CD4-positive, alpha-beta T cell treated with Interleukin-21 for 1 hour (primary cell): ENCODE results near the gene BNC2.
"Not testable (repeated sequence)": the region's sequence is repeated elsewhere in the genome, so short reads cannot be mapped to it uniquely, and the experiment has no call there.

Experiments
- DNase-seq: peaks from one replicate; pipeline ENCODE4 v3.0.0-alpha.2; 2020

The BNC2 gene

GRCh38 chr9:16480584-16480983 lies 389.9 kb downstream of the BNC2 start:
- not testable (repeated sequence) for DNase-seq

- no peak for DNase-seq
Measured at GRCh38 chr9:16475996-16476395, 394.5 kb downstream of the BNC2 start.

GRCh38 chr9:16475257-16475656 lies 395.2 kb downstream of the BNC2 start:
- no peak for DNase-seq

- no peak for DNase-seq
Measured at GRCh38 chr9:16469184-16469583, 401.3 kb downstream of the BNC2 start.

GRCh38 chr9:16461851-16462250 lies 408.6 kb downstream of the BNC2 start:
- no peak for DNase-seq

- DNase-seq: no peak
Measured at GRCh38 chr9:16461137-16461840, 409.2 kb downstream of the BNC2 start.

- no peak for DNase-seq
Measured at GRCh38 chr9:16460696-16461095, 409.8 kb downstream of the BNC2 start.

GRCh38 chr9:16459421-16460148 lies 410.9 kb downstream of the BNC2 start:
- no peak for DNase-seq

- DNase-seq: no peak
Measured at GRCh38 chr9:16458696-16459420, 411.6 kb downstream of the BNC2 start.

- DNase-seq: no peak
Measured at GRCh38 chr9:16455842-16456241, 414.6 kb downstream of the BNC2 start.

GRCh38 chr9:16453390-16453789 lies 417.1 kb downstream of the BNC2 start:
- DNase-seq: no peak

GRCh38 chr9:16450578-16450977 lies 419.9 kb downstream of the BNC2 start:
- DNase-seq: no peak

GRCh38 chr9:16450043-16450442 lies 420.4 kb downstream of the BNC2 start:
- no peak for DNase-seq

- no peak for DNase-seq
Measured at GRCh38 chr9:16449076-16449730, 421.3 kb downstream of the BNC2 start.

- no peak for DNase-seq
Measured at GRCh38 chr9:16447946-16448345, 422.5 kb downstream of the BNC2 start.

- no peak for DNase-seq
Measured at GRCh38 chr9:16446636-16447035, 423.8 kb downstream of the BNC2 start.

GRCh38 chr9:16445141-16445920 lies 425.1 kb downstream of the BNC2 start:
- no peak for DNase-seq

- DNase-seq: no peak
Measured at GRCh38 chr9:16442622-16443021, 427.8 kb downstream of the BNC2 start.

- no peak for DNase-seq
Measured at GRCh38 chr9:16441791-16442190, 428.7 kb downstream of the BNC2 start.

- DNase-seq: not testable (repeated sequence)
Measured at GRCh38 chr9:16438831-16439230, 431.6 kb downstream of the BNC2 start.

GRCh38 chr9:16436545-16436944 lies 433.9 kb downstream of the BNC2 start:
- DNase-seq: no peak

- no peak for DNase-seq
Measured at GRCh38 chr9:16434526-16434925, 435.9 kb downstream of the BNC2 start.

GRCh38 chr9:16433494-16433893 lies 437.0 kb downstream of the BNC2 start:
- no peak for DNase-seq
